Measurements from ENCODE around the gene ITGB2.
A peak's percentile ranks its signal among the peaks of the same experiment; 100 is the strongest.

Gene ITGB2

GRCh38 chr21:44854664-44855446 is 65.8 kb downstream of the ITGB2 start:
- Mint-ChIP-seq H3K27me3 (ENCODE audit: low read depth) (no peaks in the 10 kb centered on the region), H3K36me3 (ENCODE audit: low read depth) (peaks cover 68% of the 10 kb centered on the region), H3K27ac (peak overlapping the region; percentile 58), H3K9me3 (no peaks in the 10 kb centered on the region), H3K4me1 (ENCODE audit: low read depth) (peaks cover 29% of the 10 kb centered on the region), H3K4me3 (no peak overlapping the region)
- DNase-seq (ENCODE audit: low spot score): no peak

- no peaks in the 10 kb centered on the region for H3K9me3 Mint-ChIP-seq
- H3K27me3 Mint-ChIP-seq (ENCODE audit: low read depth): no peaks in the 10 kb centered on the region
- DNase-seq (ENCODE audit: low spot score): no peak
- peak overlapping the region; percentile 58 for H3K27ac Mint-ChIP-seq
- H3K4me3 Mint-ChIP-seq: no peak overlapping the region
- H3K4me1 Mint-ChIP-seq (ENCODE audit: low read depth): peaks cover 29% of the 10 kb centered on the region
- peaks cover 68% of the 10 kb centered on the region for H3K36me3 Mint-ChIP-seq (ENCODE audit: low read depth)
Observed at GRCh38 chr21:44854391-44854663, 66.4 kb downstream of the ITGB2 start.

DNA sequence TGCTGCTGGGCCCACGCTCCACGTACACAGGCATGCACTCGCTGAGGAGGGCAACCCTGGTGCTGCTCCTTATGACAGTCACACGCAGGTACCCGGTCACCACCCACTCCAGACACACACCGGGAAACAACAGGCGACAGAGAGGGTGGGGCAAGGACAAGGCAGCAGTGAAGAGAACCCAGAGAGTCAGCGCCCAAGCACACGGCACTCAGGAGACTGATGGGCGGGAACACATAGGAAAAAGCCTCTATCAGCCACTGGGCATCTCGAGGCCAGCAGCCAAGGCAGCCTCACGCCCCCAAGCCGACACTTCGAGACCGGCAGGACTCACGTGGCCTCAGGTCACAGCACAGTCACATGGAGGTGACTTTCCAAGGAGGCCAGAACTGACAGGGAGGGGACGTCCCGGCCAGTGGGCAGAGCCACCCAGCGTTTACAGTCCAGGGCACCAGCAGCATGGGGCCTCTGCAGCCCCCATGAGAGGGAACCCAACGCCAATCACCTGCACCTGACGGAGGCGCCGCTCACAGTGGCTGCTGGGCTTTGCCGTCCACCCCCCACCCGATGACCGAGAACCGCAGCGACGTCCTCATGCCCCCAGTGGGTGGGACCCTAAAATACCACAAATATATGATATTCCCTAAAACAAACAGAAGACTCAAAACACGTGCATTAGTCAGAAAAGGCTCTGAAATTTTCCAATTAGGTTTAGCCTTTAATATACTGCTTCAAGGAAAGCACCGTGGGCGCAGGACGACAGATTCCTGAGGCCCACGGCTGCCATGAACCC is 66.9 kb downstream of the ITGB2 start:
- H3K36me3 Mint-ChIP-seq (ENCODE audit: low read depth): peaks cover 65% of the 10 kb centered on the region

DNA sequence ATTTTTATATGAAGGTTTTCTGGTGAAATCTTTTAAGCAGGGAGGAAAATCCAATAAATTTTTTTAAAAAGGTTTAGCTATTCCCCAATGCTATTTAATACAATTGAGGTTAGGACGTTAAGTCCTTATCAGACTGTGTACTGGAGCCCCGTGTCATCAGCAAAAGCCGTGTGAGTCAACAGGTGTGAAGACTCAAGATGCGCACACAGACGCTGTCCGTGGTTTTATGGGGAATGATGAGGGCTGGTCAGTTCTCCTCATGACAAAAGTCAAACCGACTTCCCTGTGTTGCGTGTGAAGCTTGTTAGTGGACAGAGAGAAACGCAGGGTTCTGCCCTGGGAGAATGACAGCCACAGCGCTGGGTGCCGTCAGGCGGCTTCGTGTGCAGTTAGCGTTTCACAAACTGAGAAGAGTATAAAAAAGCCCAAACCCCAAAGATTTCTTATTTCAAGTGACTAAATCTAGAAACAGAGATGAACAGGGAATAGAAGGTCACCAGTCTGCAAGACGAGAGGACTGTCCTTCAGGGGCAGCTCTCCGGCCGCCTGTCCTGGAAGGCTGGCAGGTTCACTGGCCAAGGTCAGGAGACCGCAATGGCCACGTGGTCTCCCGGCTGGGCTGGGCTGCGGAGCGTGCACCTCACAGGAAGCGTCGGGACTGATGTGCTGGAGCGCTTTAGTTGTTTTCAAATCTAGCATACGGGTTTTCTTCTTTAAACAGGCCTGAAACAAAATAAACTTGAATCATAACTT is 69.6 kb downstream of the ITGB2 start:
- Mint-ChIP-seq H3K36me3 (ENCODE audit: low read depth) (peaks cover 55% of the 10 kb centered on the region), H3K27ac (peak overlapping the region; percentile 74), H3K27me3 (ENCODE audit: low read depth) (no peaks in the 10 kb centered on the region), H3K4me3 (peak overlapping the region; percentile 58), H3K4me1 (ENCODE audit: low read depth) (peaks cover 35% of the 10 kb centered on the region), H3K9me3 (no peaks in the 10 kb centered on the region)
- no peak for DNase-seq (ENCODE audit: low spot score)

More for the DNA sequence above, 66.9 kb downstream of the ITGB2 start:
- peaks cover 29% of the 10 kb centered on the region for H3K4me1 Mint-ChIP-seq (ENCODE audit: low read depth)
- no peaks in the 10 kb centered on the region for H3K9me3 Mint-ChIP-seq
- no peaks in the 10 kb centered on the region for H3K27me3 Mint-ChIP-seq (ENCODE audit: low read depth)
- no peak for DNase-seq (ENCODE audit: low spot score)
- peak overlapping the region; percentile 41 for H3K27ac Mint-ChIP-seq
- no peak overlapping the region for H3K4me3 Mint-ChIP-seq

DNA sequence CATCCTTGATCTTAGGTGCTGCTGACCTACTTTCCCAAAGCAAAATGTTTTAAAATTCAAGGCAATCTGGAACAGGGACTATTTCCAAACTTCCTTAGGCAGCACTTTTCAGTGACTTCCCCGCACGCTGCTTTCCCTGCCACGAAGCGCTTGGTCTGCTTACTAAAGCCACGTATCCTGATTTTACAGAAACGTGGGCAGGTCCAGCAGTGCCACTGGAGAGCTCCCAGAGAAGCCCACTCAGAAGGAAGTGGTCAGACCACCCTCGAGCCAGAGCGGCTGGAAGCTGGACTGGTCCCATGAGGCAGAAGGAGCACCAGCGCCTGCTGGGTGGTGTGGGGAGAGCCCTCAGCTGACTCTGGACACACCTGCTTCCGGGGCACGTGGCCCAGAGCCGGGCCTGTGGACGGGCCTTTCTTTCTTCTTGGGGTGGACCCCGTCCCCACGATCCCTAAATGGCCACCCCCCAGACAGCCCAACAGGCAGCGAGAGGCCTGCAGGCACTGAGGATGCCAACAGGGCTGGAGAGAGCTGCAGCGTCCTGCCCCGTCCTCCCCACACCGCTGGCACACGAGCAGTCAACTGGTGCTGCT is 70.4 kb downstream of the ITGB2 start:
- Mint-ChIP-seq H3K4me3 (no peak overlapping the region), H3K27ac (no peak overlapping the region), H3K9me3 (no peaks in the 10 kb centered on the region), H3K27me3 (ENCODE audit: low read depth) (no peaks in the 10 kb centered on the region), H3K4me1 (ENCODE audit: low read depth) (peaks cover 36% of the 10 kb centered on the region), H3K36me3 (ENCODE audit: low read depth) (peaks cover 49% of the 10 kb centered on the region)
- no peak for DNase-seq (ENCODE audit: low spot score)

DNA sequence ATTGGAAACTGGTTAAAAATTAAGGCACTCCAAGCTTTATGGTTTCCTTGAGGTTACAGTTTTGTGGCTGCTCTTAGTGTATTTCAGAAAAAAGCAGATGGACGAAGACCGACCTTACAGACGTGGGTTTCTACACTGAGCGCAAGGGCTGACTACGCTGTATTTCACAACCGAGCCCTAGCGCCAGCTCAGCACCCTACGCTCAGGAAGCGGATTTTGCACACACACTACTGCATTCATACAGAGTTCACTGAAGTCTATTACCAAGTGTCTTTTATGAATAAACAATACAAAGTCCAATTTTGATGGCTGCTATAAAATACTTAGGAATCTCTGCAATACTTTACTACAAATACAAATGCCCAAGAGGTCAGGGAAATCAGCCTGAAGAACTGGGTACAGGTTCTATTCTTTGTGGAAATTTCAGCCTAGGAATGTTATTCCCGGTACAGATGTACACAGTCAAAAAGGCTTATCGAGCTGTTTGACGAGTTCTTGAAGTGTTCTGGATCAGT is 71.0 kb downstream of the ITGB2 start:
- peaks cover 43% of the 10 kb centered on the region for H3K36me3 Mint-ChIP-seq (ENCODE audit: low read depth)
- peaks cover under 1% of the 10 kb centered on the region for H3K27me3 Mint-ChIP-seq (ENCODE audit: low read depth)
- H3K4me1 Mint-ChIP-seq (ENCODE audit: low read depth): peaks cover 30% of the 10 kb centered on the region
- H3K4me3 Mint-ChIP-seq: no peak overlapping the region
- DNase-seq (ENCODE audit: low spot score): no peak
- no peak overlapping the region for H3K27ac Mint-ChIP-seq
- H3K9me3 Mint-ChIP-seq: no peaks in the 10 kb centered on the region

DNA sequence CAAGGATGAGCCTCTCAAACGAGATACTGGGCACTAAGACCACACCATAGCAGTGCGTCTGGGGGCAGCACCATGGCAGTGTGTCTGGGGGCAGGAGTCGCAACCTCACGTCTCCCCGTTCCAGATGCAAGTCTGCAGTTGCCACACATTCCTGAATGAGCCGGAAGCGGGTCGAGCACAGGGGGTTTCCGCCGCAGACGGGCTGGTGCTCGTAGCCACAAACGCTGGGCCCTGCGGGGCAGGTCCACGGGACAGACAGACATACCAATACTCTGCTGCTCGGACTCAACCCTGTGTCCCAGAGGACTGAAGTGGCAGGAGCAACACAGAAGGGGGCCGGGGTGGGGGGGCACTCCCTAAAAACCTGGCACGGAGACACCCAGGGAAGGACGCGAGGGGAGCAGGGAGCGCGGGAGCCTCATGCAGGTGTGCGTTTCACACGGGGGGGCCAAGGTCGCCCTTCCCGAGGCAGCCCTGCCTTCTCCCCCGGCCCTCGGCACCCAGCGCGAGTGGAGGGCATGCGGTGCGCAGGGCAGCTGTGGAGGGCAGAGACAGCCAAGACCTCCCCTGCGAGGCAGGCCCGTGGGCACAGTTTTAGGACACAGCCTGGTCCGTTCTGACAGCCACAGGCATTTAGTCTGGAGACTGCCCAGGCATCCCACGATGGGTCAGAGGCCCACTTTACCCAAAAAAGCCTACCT is 71.7 kb downstream of the ITGB2 start:
- DNase-seq (ENCODE audit: low spot score): no peak
- H3K9me3 Mint-ChIP-seq: no peaks in the 10 kb centered on the region
- peaks cover 36% of the 10 kb centered on the region for H3K36me3 Mint-ChIP-seq (ENCODE audit: low read depth)
- H3K27me3 Mint-ChIP-seq (ENCODE audit: low read depth): peaks cover 2% of the 10 kb centered on the region
- H3K4me1 Mint-ChIP-seq (ENCODE audit: low read depth): peaks cover 25% of the 10 kb centered on the region
- H3K4me3 Mint-ChIP-seq: no peak overlapping the region
- H3K27ac Mint-ChIP-seq: no peak overlapping the region

DNA sequence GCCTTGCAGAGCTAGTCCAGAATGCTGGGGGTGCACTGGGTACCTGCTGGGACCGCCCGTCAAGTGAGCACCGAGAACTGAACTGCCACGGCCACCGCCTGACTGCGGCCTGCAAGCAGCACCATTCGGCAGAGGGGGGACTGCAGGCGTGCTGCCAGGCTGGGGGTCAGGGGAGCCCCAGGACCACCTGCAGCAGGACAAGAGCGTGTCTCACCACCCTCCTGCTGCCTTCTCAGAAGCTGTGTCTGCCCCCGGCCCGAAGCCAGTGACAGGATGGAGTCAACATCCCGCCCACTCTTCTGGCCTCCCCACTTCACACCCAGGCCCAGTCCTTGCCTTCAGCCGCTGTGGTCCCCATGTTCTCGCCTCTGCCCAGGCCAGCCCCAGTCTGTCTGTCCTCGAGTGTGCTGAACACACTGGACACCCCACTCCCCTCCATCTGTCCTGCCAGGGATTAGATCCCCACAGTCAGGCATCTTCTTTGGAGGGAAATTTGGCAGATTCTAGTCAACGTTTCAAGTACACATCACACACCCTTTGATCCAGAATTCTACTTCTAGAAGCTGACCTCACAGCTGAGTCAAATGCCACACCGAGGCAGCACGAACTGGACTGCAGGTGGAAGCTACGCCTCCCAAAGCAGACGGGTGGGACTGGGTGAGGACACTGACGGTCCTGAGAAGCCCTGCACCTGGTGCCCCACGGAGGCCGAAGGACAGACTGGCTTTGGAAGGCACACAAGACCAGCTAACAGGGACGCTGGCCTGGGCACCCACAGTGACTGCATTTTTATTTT is 73.2 kb downstream of the ITGB2 start:
- DNase-seq (ENCODE audit: low spot score): no peak
- Mint-ChIP-seq H3K4me3 (no peak overlapping the region), H3K4me1 (ENCODE audit: low read depth) (peaks cover 22% of the 10 kb centered on the region), H3K36me3 (ENCODE audit: low read depth) (peaks cover 26% of the 10 kb centered on the region), H3K27ac (no peak overlapping the region), H3K9me3 (no peaks in the 10 kb centered on the region), H3K27me3 (ENCODE audit: low read depth) (peaks cover 4% of the 10 kb centered on the region)

- Mint-ChIP-seq H3K36me3 (ENCODE audit: low read depth) (peaks cover 22% of the 10 kb centered on the region), H3K27ac (peak overlapping the region; percentile 62), H3K4me1 (ENCODE audit: low read depth) (peaks cover 15% of the 10 kb centered on the region), H3K9me3 (no peaks in the 10 kb centered on the region), H3K4me3 (peak overlapping the region; percentile 63), H3K27me3 (ENCODE audit: low read depth) (peaks cover 4% of the 10 kb centered on the region)
- peak; percentile 33 for DNase-seq (ENCODE audit: low spot score)
Observed at GRCh38 chr21:44846485-44847260, 74.0 kb downstream of the ITGB2 start.

- Mint-ChIP-seq H3K27ac (peak overlapping the region; percentile 62), H3K27me3 (ENCODE audit: low read depth) (peaks cover 4% of the 10 kb centered on the region), H3K4me1 (ENCODE audit: low read depth) (peaks cover 10% of the 10 kb centered on the region), H3K36me3 (ENCODE audit: low read depth) (peaks cover 17% of the 10 kb centered on the region), H3K9me3 (no peaks in the 10 kb centered on the region), H3K4me3 (peak overlapping the region; percentile 63)
- DNase-seq (ENCODE audit: low spot score): no peak
Observed at GRCh38 chr21:44846224-44846484, 74.5 kb downstream of the ITGB2 start.

GRCh38 chr21:44845418-44846223 is 75.1 kb downstream of the ITGB2 start:
- H3K9me3 Mint-ChIP-seq: no peaks in the 10 kb centered on the region
- H3K36me3 Mint-ChIP-seq (ENCODE audit: low read depth): peaks cover 12% of the 10 kb centered on the region
- H3K4me3 Mint-ChIP-seq: peak overlapping the region; percentile 63
- peaks cover 4% of the 10 kb centered on the region for H3K27me3 Mint-ChIP-seq (ENCODE audit: low read depth)
- H3K27ac Mint-ChIP-seq: peak overlapping the region; percentile 62
- H3K4me1 Mint-ChIP-seq (ENCODE audit: low read depth): peaks cover 7% of the 10 kb centered on the region
- peak; percentile 67 for DNase-seq (ENCODE audit: low spot score)

- no peak for DNase-seq (ENCODE audit: low spot score)
- H3K27ac Mint-ChIP-seq: no peak overlapping the region
- H3K27me3 Mint-ChIP-seq (ENCODE audit: low read depth): peaks cover 4% of the 10 kb centered on the region
- H3K36me3 Mint-ChIP-seq (ENCODE audit: low read depth): peaks cover 5% of the 10 kb centered on the region
- H3K4me1 Mint-ChIP-seq (ENCODE audit: low read depth): peaks cover 7% of the 10 kb centered on the region
- no peaks in the 10 kb centered on the region for H3K9me3 Mint-ChIP-seq
- H3K4me3 Mint-ChIP-seq: no peak overlapping the region
Observed at GRCh38 chr21:44844256-44844655, 76.4 kb downstream of the ITGB2 start.
